Mesothelial cell of epicardium (in vitro differentiated cells): ENCODE measurements around the gene DLG5. TPM values are rescaled to one million over a fixed set of nuclear protein-coding genes. Genes with fewer than 3 reads are reported as not detected.
A peak's percentile ranks its signal among the peaks of the same experiment; 100 is the strongest.

Source experiments
- DNase-seq, 2 experiments: peaks; one replicate each; pipeline ENCODE4 v3.0.0; 2021; ENCODE audit warnings: low spot score in 2 of 2; ENCODE audit not compliant: unreplicated experiment in 2 of 2
- H3K27ac Mint-ChIP-seq: 2 replicates; pipeline ENCODE4 v1.8.0; 2021; ENCODE audit warnings: mixed read lengths
- H3K27me3 Mint-ChIP-seq: 2 replicates; pipeline ENCODE4 v1.8.0; 2021; ENCODE audit warnings: low read depth, mixed read lengths
- H3K36me3 Mint-ChIP-seq: 2 replicates; pipeline ENCODE4 v1.8.0; 2021; ENCODE audit warnings: mixed read lengths
- H3K4me1 Mint-ChIP-seq: 2 replicates; pipeline ENCODE4 v1.8.0; 2021; ENCODE audit warnings: mixed read lengths
- H3K4me3 Mint-ChIP-seq: 2 replicates; pipeline ENCODE4 v1.8.0; 2021; ENCODE audit warnings: mild to moderate bottlenecking, moderate library complexity, mixed read lengths
- H3K9me3 Mint-ChIP-seq: 2 replicates; pipeline ENCODE4 v1.8.0; 2021; ENCODE audit warnings: mixed read lengths
- CTCF ChIP-seq: fragments of 200-600 bp; sonication (generic); IDR thresholded peaks from one replicate; pipeline ENCODE4 v1.5.0; 2021; ENCODE audit warnings: antibody characterized with exemption; ENCODE audit not compliant: unreplicated experiment
- total RNA-seq: library from RNA; stranded (reverse); gene quantifications from 3 replicates; pipeline ENCODE4 v1.2.1, GENCODE V29; 2021

The DLG5 gene
- total RNA-seq, 1 donor from 2014 or later, result 82.2 TPM

DNA sequence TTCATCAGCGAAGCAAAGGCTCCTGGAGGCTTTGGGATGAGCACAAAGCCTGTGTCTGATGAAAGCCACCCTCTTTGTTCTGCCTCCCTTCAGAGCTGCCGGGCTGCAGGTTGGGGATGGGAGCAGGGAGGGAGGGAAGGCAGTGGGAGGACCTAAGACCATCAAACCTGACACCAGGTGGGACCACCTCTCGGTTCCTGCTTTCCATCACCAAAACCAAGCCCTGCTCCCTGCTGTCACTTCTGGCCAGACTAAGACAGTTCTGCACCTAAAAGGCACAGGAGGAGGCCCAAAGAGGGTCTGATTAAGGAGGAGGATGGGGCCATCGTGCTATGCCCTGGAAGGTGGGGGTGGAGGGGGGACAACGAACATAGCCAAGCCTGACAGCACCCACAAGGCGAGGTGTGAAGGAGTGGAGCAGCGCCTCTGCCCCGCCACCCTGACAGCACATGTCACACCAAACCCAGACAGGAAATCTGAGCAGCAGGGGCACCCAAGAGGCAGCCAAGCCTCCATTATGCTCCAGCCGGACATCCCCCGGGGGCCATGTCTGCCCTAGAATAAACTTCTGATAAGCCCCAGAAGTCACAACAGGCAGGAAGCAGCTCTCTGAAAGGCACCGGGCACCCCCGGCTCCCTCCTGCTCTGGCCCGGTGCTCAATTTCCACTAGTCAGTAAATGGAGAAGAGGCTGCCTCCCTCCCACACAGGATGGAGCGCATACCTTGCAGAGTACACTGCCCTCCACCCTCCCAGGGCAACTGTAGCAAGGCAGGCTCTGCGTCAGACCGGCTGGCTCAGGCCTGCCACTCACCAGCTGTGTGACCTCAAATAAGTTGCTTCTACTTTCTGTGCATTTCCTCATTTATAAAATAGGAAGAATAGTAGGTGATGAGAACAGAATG, 48.9 kb downstream of the DLG5 start:
- Mint-ChIP-seq H3K4me1 (peaks cover 35% of the 10 kb centered on the region), H3K4me3 (no peak overlapping the region), H3K27ac (peak overlapping the region; percentile 72), H3K27me3 (no peaks in the 10 kb centered on the region), H3K36me3 (no peaks in the 10 kb centered on the region), H3K9me3 (no peaks in the 10 kb centered on the region)
- no peak for DNase-seq
- no peak for TF ChIP-seq CTCF

DNA sequence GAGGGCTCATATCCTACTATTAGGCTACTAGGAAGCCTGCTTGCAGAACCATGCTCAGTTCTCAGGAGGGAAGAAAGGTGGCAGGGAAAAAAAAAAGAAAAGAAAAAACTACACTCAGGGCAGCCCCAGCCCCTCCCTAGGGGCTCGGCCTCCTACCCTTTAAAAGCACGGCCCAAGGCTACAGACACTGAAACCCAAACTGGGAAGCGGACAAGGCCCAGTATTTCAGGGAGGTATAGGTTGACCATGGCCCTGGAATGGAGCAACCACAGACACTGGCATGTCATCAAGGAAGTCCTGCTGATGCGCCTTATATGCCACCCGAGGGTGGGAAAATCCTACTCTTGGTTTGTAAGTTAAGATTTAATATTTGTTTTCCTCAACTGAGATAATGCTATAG, 50.8 kb downstream of the DLG5 start:
- Mint-ChIP-seq H3K36me3 (no peaks in the 10 kb centered on the region), H3K27ac (no peak overlapping the region), H3K27me3 (no peaks in the 10 kb centered on the region), H3K4me1 (peaks cover 46% of the 10 kb centered on the region), H3K9me3 (no peaks in the 10 kb centered on the region), H3K4me3 (no peak overlapping the region)
- TF ChIP-seq CTCF, result no peak
- DNase-seq, result no peak

- no peaks in the 10 kb centered on the region for H3K27me3 Mint-ChIP-seq
- no peaks in the 10 kb centered on the region for H3K9me3 Mint-ChIP-seq
- no peak for TF ChIP-seq CTCF
- peaks cover 52% of the 10 kb centered on the region for H3K4me1 Mint-ChIP-seq
- DNase-seq, result no peak
- no peaks in the 10 kb centered on the region for H3K36me3 Mint-ChIP-seq
- no peak overlapping the region for H3K27ac Mint-ChIP-seq
- H3K4me3 Mint-ChIP-seq, result no peak overlapping the region
Observed at GRCh38 chr10:77874872-77875271, 51.7 kb downstream of the DLG5 start.

- H3K4me3 Mint-ChIP-seq, result no peak overlapping the region
- H3K27ac Mint-ChIP-seq, result peak overlapping the region; percentile 71
- H3K9me3 Mint-ChIP-seq, result no peaks in the 10 kb centered on the region
- H3K4me1 Mint-ChIP-seq, result peaks cover 47% of the 10 kb centered on the region
- no peak for DNase-seq
- H3K27me3 Mint-ChIP-seq, result no peaks in the 10 kb centered on the region
- H3K36me3 Mint-ChIP-seq, result no peaks in the 10 kb centered on the region
- TF ChIP-seq CTCF, result no peak
Observed at GRCh38 chr10:77873536-77874380, 52.8 kb downstream of the DLG5 start.

- DNase-seq, result no peak
Observed at GRCh38 chr10:77872947-77873535, 53.5 kb downstream of the DLG5 start.

More at GRCh38 chr10:77872947-77873535, 53.5 kb downstream of the DLG5 start:
- Mint-ChIP-seq H3K27ac (peak overlapping the region; percentile 6), H3K4me1 (peaks cover 46% of the 10 kb centered on the region), H3K9me3 (no peaks in the 10 kb centered on the region), H3K27me3 (no peaks in the 10 kb centered on the region), H3K36me3 (peaks cover 1% of the 10 kb centered on the region), H3K4me3 (no peak overlapping the region)
- no peak for TF ChIP-seq CTCF
